ENCODE results near the gene HDDC2. TPM values are rescaled to one million over a fixed set of nuclear protein-coding genes. Genes with fewer than 3 reads are reported as not detected.
A peak's percentile ranks its signal among the peaks of the same experiment; 100 is the strongest.
"Not testable (repeated sequence)": the region's sequence is repeated elsewhere in the genome, so short reads cannot be mapped to it uniquely, and the experiment has no call there.

The HDDC2 gene
- total RNA-seq, 2 experiments from 2014 or later, result 119 to 121 TPM

- Mint-ChIP-seq H3K4me1 (ENCODE audit: low read depth) (peaks cover 38% of the 10 kb centered on the region), H3K4me3 (no peak overlapping the region), H3K27me3 (no peaks in the 10 kb centered on the region), H3K27ac (no peak overlapping the region), H3K36me3 (ENCODE audit: low read depth) (peaks cover 90% of the 10 kb centered on the region), H3K9me3 (peaks cover 29% of the 10 kb centered on the region)
- intact Hi-C loops (cut with micrococcal nuclease), result no loop called here
- TF ChIP-seq CTCF (IDR thresholded peaks at IDR 0.05), result no peak
- DNase-seq (no peak), ATAC-seq (no peak)
- CTCF ChIA-PET, result no interaction called here
- POLR2A ChIA-PET, result no interaction called here
These were observed 16.4 kb downstream of the HDDC2 start for GRCh38 chr6:125285353-125285752.

GRCh38 chr6:125282470-125282869, 19.3 kb downstream of the HDDC2 start:
- H3K36me3 Mint-ChIP-seq (ENCODE audit: low read depth), result peaks cover 89% of the 10 kb centered on the region
- DNase-seq; H3K27ac Mint-ChIP-seq; intact Hi-C loops (cut with micrococcal nuclease); ATAC-seq; POLR2A ChIA-PET; CTCF ChIA-PET; H3K27me3 Mint-ChIP-seq; H3K4me3 Mint-ChIP-seq: not testable (repeated sequence)
- peaks cover 19% of the 10 kb centered on the region for H3K9me3 Mint-ChIP-seq
- peaks cover 51% of the 10 kb centered on the region for H3K4me1 Mint-ChIP-seq (ENCODE audit: low read depth)

- ATAC-seq; CTCF ChIA-PET; DNase-seq; H3K4me3 Mint-ChIP-seq; H3K27ac Mint-ChIP-seq; intact Hi-C loops (cut with micrococcal nuclease); H3K27me3 Mint-ChIP-seq; POLR2A ChIA-PET: not testable (repeated sequence)
- H3K4me1 Mint-ChIP-seq (ENCODE audit: low read depth), result peaks cover 54% of the 10 kb centered on the region
- H3K9me3 Mint-ChIP-seq, result peaks cover 18% of the 10 kb centered on the region
- H3K36me3 Mint-ChIP-seq (ENCODE audit: low read depth), result peaks cover 88% of the 10 kb centered on the region
These were observed 21.3 kb downstream of the HDDC2 start for GRCh38 chr6:125280370-125281035.

- Mint-ChIP-seq H3K9me3 (peaks cover 14% of the 10 kb centered on the region), H3K36me3 (ENCODE audit: low read depth) (peaks cover 88% of the 10 kb centered on the region), H3K27me3 (no peaks in the 10 kb centered on the region), H3K4me1 (ENCODE audit: low read depth) (peaks cover 52% of the 10 kb centered on the region), H3K4me3 (no peak overlapping the region), H3K27ac (peak overlapping the region; percentile 26)
- no peak for TF ChIP-seq CTCF (IDR thresholded peaks at IDR 0.05)
- ChIA-PET POLR2A (no interaction called here), CTCF (interaction anchor here (1.0 kb wide), 1 partner anchor 13 kb away, joined by 4 read pairs; no protein-coding TSS in a partner anchor)
- intact Hi-C loops (cut with micrococcal nuclease), result no loop called here
- ATAC-seq, result no peak
- DNase-seq, result no peak
These were observed 21.8 kb downstream of the HDDC2 start for GRCh38 chr6:125279961-125280360.

- no peak for TF ChIP-seq CTCF (IDR thresholded peaks at IDR 0.05)
- POLR2A ChIA-PET, result no interaction called here
- Mint-ChIP-seq H3K9me3 (peaks cover 11% of the 10 kb centered on the region), H3K4me3 (no peak overlapping the region), H3K27me3 (no peaks in the 10 kb centered on the region), H3K36me3 (ENCODE audit: low read depth) (peaks cover 86% of the 10 kb centered on the region), H3K4me1 (ENCODE audit: low read depth) (peaks cover 35% of the 10 kb centered on the region), H3K27ac (no peak overlapping the region)
- CTCF ChIA-PET, result no interaction called here
- DNase-seq, result no peak
- no peak for ATAC-seq
- intact Hi-C loops (cut with micrococcal nuclease), result no loop called here
These were observed 23.9 kb downstream of the HDDC2 start for GRCh38 chr6:125277838-125278237.

- POLR2A ChIA-PET, result no interaction called here
- H3K9me3 Mint-ChIP-seq, result no peaks in the 10 kb centered on the region
- no peaks in the 10 kb centered on the region for H3K27me3 Mint-ChIP-seq
- intact Hi-C loops (cut with micrococcal nuclease), result no loop called here
- no peak overlapping the region for H3K4me3 Mint-ChIP-seq
- DNase-seq (no peak), ATAC-seq (no peak)
- no peak overlapping the region for H3K27ac Mint-ChIP-seq
- CTCF ChIA-PET, result no interaction called here
- TF ChIP-seq CTCF (IDR thresholded peaks at IDR 0.05), result no peak
- H3K36me3 Mint-ChIP-seq (ENCODE audit: low read depth), result peaks cover 84% of the 10 kb centered on the region
- peaks cover 21% of the 10 kb centered on the region for H3K4me1 Mint-ChIP-seq (ENCODE audit: low read depth)
These were observed 26.0 kb downstream of the HDDC2 start for GRCh38 chr6:125275779-125276178.

All from activated CD8-positive, alpha-beta T cell treated with anti-CD3 and anti-CD28 coated beads for 36 hours (primary cell).